DMS153 treated with DMSO at 0.1 percent for 48 hours (cell line): ENCODE measurements around the gene ABCG1.

Source experiments
- DNase-seq: peaks from one replicate; lab custom pipeline; 2025; ENCODE audit not compliant: unreplicated experiment; lab: John Stamatoyannopoulos, UW

ABCG1 gene

GRCh38 chr21:42304556-42305454, 85.9 kb downstream of the ABCG1 start:
- no peak for DNase-seq

- no peak for DNase-seq
Observed at GRCh38 chr21:42305707-42306147, 86.8 kb downstream of the ABCG1 start.

GRCh38 chr21:42306366-42307035, 87.6 kb downstream of the ABCG1 start:
- no peak for DNase-seq

- no peak for DNase-seq
Observed at GRCh38 chr21:42307106-42307505, 88.2 kb downstream of the ABCG1 start.

- no peak for DNase-seq
Observed at GRCh38 chr21:42308161-42308913, 89.4 kb downstream of the ABCG1 start.

GRCh38 chr21:42308914-42309752, 90.2 kb downstream of the ABCG1 start:
- no peak for DNase-seq

GRCh38 chr21:42309753-42310213, 90.8 kb downstream of the ABCG1 start:
- peak; percentile 17 for DNase-seq

GRCh38 chr21:42310411-42311001, 91.6 kb downstream of the ABCG1 start:
- no peak for DNase-seq

- DNase-seq = no peak
Observed at GRCh38 chr21:42311160-42311559, 92.2 kb downstream of the ABCG1 start.

- DNase-seq = no peak
Observed at GRCh38 chr21:42311816-42312625, 93.1 kb downstream of the ABCG1 start.

- no peak for DNase-seq
Observed at GRCh38 chr21:42312626-42313104, 93.7 kb downstream of the ABCG1 start.

GRCh38 chr21:42313501-42313969, 94.6 kb downstream of the ABCG1 start:
- DNase-seq = peak; percentile 63

GRCh38 chr21:42314616-42315295, 95.8 kb downstream of the ABCG1 start:
- DNase-seq = no peak

GRCh38 chr21:42315296-42315891, 96.5 kb downstream of the ABCG1 start, which contains the start of gene TFF3:
TFF3 (minus strand) TSS chr21:42315409; CDS start chr21:42315374, 35 bp downstream.
- DNase-seq = peak; percentile 93

- no peak for DNase-seq
Observed at GRCh38 chr21:42316891-42317290, 98.0 kb downstream of the ABCG1 start.

- DNase-seq = peak; percentile 72
Observed at GRCh38 chr21:42317341-42317741, 98.4 kb downstream of the ABCG1 start.

GRCh38 chr21:42317826-42318746, 99.1 kb downstream of the ABCG1 start:
- DNase-seq = no peak
